Peyer's patch (tissue), 4 donors: ENCODE measurements around the gene SHOC1.
"Not testable (repeated sequence)": the region's sequence is repeated elsewhere in the genome, so short reads cannot be mapped to it uniquely, and the experiment has no call there.

ENCODE experiments used
- POLR2A ChIP-seq, 2 donors: fragments of 450-650 bp; IDR thresholded peaks; one replicate each; pipeline ENCODE4 v1.5.1; 2017; ENCODE audit warnings: antibody characterized with exemption in 2 of 2, mild to moderate bottlenecking in 2 of 2, moderate library complexity in 2 of 2
- TF ChIP-seq, protein P1 (sequence below), 6 experiments: fragments of 450-650 bp in 4 of 6; fragments of 200-600 bp in 2 of 6; sonication (generic) in 1 of 6; IDR thresholded peaks; one replicate each; pipeline ENCODE4 v1.5.1; 2017 to 2019; ENCODE audit warnings: antibody characterized with exemption in 6 of 6, mild to moderate bottlenecking in 3 of 6, moderate library complexity in 1 of 6

DNA sequence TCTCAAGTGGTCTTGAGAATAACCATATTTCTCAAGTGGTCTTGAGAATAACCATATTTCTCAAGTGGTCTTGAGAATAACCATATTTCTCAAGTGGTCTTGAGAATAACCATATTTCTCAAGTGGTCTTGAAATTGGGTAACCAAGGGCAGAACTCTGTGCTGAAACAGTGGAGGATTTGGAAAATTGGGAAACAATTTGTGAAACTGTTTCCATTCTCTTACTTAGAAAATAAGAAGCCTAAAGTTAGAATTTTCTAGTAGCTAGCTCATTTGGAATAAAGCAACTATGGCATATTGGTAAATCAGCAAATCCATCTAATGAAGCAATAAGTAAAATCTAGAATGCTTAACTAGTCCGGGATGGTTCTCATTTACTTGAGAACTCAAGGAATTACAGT, 2.9 kb downstream of the SHOC1 start:
- TF ChIP-seq, protein P1, sequence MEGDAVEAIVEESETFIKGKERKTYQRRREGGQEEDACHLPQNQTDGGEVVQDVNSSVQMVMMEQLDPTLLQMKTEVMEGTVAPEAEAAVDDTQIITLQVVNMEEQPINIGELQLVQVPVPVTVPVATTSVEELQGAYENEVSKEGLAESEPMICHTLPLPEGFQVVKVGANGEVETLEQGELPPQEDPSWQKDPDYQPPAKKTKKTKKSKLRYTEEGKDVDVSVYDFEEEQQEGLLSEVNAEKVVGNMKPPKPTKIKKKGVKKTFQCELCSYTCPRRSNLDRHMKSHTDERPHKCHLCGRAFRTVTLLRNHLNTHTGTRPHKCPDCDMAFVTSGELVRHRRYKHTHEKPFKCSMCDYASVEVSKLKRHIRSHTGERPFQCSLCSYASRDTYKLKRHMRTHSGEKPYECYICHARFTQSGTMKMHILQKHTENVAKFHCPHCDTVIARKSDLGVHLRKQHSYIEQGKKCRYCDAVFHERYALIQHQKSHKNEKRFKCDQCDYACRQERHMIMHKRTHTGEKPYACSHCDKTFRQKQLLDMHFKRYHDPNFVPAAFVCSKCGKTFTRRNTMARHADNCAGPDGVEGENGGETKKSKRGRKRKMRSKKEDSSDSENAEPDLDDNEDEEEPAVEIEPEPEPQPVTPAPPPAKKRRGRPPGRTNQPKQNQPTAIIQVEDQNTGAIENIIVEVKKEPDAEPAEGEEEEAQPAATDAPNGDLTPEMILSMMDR (IDR thresholded peaks at IDR 0.05) = not testable (repeated sequence)
- not testable (repeated sequence) for TF ChIP-seq POLR2A (IDR thresholded peaks at IDR 0.05)
